H1 (cell line): ENCODE data around the gene MBD3L1.

Experiments used
- JUN ChIP-seq: IDR thresholded peaks from 2 replicates; pipeline ENCODE4 v1.6.1; 2011; ENCODE audit warnings: low read depth, mild to moderate bottlenecking, improper control_type of control experiment, low read length
- MAFK ChIP-seq: IDR thresholded peaks from 2 replicates; pipeline ENCODE4 v1.6.1; 2012; ENCODE audit warnings: low read depth, mild to moderate bottlenecking, improper control_type of control experiment, low read length
- POLR2A ChIP-seq, 2 experiments: IDR thresholded peaks; 1 replicate in 1 of 2; 2 replicates in 1 of 2; pipeline ENCODE4 v1.6.1; 2011; ENCODE audit warnings: low read depth in 2 of 2, low read length in 2 of 2, mild to moderate bottlenecking in 2 of 2; ENCODE audit errors: control extremely low read depth in 1 of 2
- TF ChIP-seq, protein P1 (sequence below), 3 experiments: IDR thresholded peaks; 1 replicate in 2 of 3; 2 replicates in 1 of 3; pipeline versions ENCODE4 v1.5.1 to v1.6.1; 2011; ENCODE audit warnings: low read length in 3 of 3, mild to moderate bottlenecking in 3 of 3, inconsistent platforms in 2 of 3, low read depth in 1 of 3, moderate library complexity in 1 of 3; ENCODE audit not compliant: insufficient read depth in 1 of 3; ENCODE audit errors: control extremely low read depth in 1 of 3
- TF ChIP-seq, protein P2 (sequence below): IDR thresholded peaks from 2 replicates; pipeline ENCODE4 v1.6.1; 2012; ENCODE audit warnings: inconsistent platforms

DNA sequence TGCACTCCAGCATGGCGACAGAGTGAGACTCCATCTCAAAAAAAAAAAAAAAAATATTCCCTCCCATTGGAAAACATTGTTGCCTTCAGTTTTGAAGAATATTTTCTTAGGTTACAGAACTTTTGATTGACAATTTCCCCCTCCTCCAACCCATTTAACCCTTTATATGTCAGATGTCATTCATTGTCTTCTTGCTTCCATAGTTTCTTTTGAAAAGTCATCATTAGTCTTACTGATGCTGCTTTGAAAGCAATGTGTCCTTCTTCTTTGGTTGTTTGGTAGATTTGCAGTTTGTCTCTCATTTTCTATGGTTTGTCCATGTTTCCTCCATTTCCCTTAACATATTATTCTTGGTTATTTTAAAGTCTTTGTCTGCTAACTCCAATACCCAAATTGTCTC is 25.5 kb upstream of the MBD3L1 start:
- TF ChIP-seq, protein P1, sequence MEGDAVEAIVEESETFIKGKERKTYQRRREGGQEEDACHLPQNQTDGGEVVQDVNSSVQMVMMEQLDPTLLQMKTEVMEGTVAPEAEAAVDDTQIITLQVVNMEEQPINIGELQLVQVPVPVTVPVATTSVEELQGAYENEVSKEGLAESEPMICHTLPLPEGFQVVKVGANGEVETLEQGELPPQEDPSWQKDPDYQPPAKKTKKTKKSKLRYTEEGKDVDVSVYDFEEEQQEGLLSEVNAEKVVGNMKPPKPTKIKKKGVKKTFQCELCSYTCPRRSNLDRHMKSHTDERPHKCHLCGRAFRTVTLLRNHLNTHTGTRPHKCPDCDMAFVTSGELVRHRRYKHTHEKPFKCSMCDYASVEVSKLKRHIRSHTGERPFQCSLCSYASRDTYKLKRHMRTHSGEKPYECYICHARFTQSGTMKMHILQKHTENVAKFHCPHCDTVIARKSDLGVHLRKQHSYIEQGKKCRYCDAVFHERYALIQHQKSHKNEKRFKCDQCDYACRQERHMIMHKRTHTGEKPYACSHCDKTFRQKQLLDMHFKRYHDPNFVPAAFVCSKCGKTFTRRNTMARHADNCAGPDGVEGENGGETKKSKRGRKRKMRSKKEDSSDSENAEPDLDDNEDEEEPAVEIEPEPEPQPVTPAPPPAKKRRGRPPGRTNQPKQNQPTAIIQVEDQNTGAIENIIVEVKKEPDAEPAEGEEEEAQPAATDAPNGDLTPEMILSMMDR (IDR thresholded peaks at IDR 0.05; ENCODE audit: control extremely low read depth in 1 of 3, insufficient read depth in 1 of 3, low read depth in 1 of 3, low read length in 3 of 3) = no peak
- TF ChIP-seq POLR2A (IDR thresholded peaks at IDR 0.05; ENCODE audit: control extremely low read depth in 1 of 2, low read depth in 2 of 2, low read length in 2 of 2) (no peak), MAFK (no peak), JUN (no peak)
- TF ChIP-seq, protein P2, sequence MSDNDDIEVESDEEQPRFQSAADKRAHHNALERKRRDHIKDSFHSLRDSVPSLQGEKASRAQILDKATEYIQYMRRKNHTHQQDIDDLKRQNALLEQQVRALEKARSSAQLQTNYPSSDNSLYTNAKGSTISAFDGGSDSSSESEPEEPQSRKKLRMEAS = no peak
